Left ventricle myocardium superior (tissue), 1 donor: ENCODE results near the gene TEX11. TPM values are rescaled to one million over a fixed set of nuclear protein-coding genes. Genes with fewer than 3 reads are reported as not detected.
"Not testable (repeated sequence)": the region's sequence is repeated elsewhere in the genome, so short reads cannot be mapped to it uniquely, and the experiment has no call there.

Experiments
- ATAC-seq: fragments of 200-7000 bp; cut with Tn5 transposase; one replicate; pipeline ENCODE4 v1.9.1; 2020; ENCODE audit warnings: mild to moderate bottlenecking, moderate library complexity
- DNase-seq: peaks from one replicate; pipeline ENCODE4 v3.0.0-alpha.2; 2020
- intact Hi-C: fragments of 100-400 bp; cut with micrococcal nuclease; formaldehyde crosslinking; loops from one replicate; pipeline ENCODE4 v1.11.0; 2022
- total RNA-seq: library from RNA; stranded (reverse); fragmentation: NEBNext Ultra II Directional; extraction: Animal tissue kit (Norgen Biotek cat#: 25700); gene quantifications from one replicate; pipeline ENCODE4 v1.2.1, GENCODE V29; 2021
- donor health status: DM: no; HTN: yes; CAD: no; lungs with severe emphysema.

TEX11 gene
- total RNA-seq, 1 donor from 2014 or later = not detected

DNA sequence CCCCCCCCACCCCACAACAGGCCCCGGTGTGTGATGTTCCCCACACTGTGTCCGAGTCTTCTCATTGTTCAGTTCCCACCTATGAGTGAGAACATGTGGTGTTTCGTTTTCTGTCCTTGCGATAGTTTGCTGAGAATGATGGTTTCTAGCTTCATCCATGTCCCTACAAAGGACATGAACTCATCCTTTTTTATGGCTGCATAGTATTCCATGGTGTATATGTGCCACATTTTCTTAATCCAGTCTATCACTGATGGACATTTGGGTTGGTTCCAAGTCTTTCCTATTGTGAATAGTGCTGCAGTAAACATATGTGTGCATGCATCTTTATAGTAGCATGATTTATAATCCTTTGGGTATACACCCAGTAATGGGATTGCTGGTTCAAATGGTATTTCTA lies 393.2 kb downstream of the TEX11 start:
- DNase-seq, ATAC-seq: not testable (repeated sequence)

DNA sequence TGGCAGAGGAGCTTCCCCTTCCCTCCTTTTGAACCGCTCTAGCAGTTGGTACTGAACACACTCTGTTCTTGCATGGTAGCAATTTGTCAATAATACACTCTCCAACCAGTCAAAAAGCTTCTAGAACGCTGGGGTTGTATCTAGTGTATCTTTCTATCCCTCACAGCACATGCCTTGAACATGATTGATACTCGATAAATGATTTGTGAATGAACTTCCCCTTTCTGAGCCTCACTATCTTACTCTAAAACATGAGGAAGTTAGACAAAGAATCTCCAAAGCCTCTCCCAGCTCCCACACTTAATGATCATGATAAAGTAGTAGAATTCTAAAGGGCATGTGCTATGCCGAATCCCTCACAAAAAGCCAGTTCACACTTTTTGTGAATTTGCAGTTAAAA lies 399.4 kb downstream of the TEX11 start:
- intact Hi-C loops = no loop called here
- DNase-seq (no peak), ATAC-seq (no peak)

More for the DNA sequence above, 393.2 kb downstream of the TEX11 start:
- intact Hi-C loops = not testable (repeated sequence)

DNA sequence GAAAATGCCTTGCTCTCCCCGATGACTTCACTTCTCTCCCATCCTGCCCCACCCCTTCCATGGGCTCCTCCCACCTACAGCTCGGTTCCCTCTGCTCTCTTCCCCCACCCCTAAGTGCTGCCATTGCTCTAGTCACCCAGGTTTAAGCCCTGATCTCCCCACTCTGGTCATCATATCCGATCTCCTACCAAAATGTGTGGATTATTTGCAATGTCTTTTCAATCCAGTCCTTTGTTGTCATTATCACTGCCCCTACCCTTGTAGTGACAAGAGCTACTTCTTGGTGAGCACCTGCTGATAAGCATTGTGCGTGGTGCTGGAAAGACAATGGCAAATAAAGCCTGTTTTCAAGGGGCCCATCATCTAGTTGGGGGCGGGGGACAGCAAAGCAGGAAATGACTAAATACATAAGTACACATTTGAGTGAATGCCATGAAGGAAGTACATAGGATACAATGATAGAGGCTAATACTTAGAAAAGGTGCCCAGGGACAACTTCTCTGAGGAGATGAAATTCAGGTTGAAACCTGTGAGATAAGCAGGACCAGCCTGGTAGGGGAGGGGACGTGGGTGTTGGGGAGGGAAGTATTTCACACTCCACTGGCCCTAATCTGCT lies 400.1 kb downstream of the TEX11 start:
- intact Hi-C loops = no loop called here
- no peak for ATAC-seq
- no peak for DNase-seq

DNA sequence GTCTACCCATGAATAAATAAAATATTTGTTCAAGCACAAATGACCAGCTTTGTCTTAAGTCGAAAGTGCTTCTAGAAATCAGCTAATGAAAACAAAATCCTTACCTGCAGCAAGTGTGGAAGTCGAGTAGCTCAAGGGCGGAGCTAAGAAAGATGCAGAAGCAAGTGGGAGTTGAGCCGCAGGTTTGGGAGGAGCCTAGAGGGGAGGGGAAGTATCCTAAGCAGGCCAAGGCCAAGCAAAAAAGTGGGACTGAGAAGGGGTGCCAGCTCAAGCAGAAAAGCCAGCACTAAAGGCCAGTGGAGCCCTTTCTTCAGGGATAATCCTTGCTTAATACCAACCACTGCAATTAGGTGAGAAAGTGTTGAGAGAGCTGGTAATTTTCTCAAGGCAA lies 403.1 kb downstream of the TEX11 start:
- DNase-seq (no peak), ATAC-seq (no peak)
- intact Hi-C loops = no loop called here

DNA sequence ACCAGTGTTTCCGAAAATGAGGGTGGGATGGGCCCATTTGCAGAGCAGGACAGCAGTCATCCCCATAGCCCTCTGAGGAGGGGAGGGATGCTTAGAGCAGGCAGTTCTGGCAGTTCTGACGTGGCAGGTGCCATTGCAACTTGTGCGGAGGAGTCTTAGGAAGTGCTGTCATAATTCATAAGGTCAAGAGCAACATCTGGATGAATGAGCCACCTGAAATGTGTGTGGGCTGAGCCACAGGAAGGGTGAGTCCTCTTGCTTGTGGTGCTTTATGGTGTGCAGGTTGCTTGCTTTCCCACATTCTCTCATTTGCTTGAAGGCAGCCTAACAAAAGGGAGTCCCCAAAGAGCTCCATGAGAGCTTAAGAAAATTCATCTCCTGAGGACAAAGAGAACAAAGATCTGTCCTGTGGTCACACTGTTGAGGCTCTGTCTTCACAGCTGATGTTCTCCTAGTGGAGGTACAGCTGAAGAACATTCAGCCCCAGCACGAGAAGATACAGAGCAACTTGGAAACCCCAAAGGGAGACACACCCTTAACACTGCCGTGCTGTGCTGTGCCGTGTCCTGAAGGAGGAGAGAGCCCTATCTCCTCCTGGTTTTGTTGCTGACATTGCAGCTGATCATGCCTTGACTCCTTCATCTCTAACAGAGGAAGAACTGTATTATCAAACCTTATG lies 403.6 kb downstream of the TEX11 start:
- intact Hi-C loops = no loop called here
- DNase-seq = no peak
- ATAC-seq = no peak

DNA sequence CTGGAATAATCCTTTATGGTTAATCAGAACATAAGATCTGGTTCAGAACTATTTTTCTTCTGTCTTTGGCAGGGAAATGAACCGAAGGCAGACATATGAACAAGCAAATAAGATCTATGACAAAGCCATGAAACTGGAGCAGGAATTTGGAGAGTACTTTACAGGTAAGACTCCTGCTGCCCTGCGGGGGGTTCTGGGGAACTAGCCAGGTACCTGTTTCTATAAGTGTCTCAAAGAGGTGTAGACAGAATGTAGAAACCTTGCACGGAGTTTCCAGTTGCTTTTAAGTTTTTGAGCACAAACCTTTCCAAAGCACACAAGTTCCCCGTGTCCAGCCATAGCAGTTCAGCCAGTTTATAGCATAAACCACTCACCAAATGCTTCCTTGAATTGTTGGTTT lies 407.7 kb downstream of the TEX11 start:
- no peak for DNase-seq
- intact Hi-C loops = no loop called here
- no peak for ATAC-seq

DNA sequence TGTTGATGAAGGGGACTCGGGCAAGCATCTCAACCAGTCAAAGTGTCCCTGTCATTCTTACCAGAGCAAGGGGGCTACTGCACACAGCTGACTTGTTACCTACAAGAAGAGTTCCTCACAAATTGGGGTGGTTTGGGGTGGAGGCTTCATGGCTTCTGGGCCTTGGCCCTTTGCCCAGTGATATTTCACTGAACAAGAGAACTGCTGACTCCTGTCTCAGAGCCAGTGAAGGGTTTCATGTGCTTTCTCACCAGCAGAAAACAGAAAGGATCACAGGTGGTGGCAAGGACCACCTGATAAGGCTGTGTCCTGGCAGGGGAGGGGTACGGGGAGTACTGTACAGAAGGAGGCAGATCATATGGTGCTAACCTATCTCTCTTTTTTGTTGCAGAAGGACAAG lies 410.4 kb downstream of the TEX11 start:
- no peak for ATAC-seq
- intact Hi-C loops = no loop called here
- DNase-seq = no peak

DNA sequence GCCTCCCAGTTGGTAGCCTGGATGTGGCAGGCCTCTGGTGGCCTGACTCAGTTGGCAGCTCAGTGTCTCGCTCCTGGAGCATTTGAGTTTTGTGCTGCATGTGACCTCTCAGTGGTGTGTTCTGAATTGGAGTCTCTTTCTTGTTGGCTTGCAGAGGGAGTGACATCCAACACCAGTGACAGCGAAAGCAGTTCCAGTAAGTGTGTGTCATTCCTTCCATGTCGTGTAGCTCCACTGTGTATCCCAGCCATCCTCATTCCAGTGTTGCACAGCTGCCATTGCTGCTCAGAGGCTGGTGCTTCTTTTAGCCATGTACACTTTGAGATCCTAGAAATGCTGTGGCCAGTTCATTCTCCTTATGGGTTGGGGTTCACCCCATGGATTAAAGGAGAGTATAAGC lies 411.5 kb downstream of the TEX11 start:
- ATAC-seq (peak; percentile 43), DNase-seq (no peak)
- intact Hi-C loops = no loop called here

DNA sequence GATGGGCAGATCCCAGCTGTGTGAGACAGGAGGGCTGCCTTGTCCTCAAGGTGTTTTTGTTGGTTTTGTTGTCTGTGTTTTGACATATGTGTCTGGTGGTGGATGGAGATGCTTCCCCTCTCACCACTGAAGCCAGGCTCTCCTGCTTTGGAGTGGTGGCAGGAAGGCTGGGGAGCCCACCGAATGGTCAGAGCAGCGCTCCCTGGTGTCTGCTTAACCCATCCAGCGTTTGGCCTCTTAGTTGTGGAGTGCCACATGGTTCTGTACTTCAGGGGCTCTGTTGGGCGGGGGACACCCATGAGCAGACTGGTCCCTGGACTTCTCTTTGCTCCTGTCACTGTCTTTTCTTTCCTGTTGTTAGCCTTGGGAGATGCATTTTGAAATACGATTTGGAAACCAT lies 412.0 kb downstream of the TEX11 start:
- DNase-seq (no peak), ATAC-seq (no peak)
- intact Hi-C loops = no loop called here

DNA sequence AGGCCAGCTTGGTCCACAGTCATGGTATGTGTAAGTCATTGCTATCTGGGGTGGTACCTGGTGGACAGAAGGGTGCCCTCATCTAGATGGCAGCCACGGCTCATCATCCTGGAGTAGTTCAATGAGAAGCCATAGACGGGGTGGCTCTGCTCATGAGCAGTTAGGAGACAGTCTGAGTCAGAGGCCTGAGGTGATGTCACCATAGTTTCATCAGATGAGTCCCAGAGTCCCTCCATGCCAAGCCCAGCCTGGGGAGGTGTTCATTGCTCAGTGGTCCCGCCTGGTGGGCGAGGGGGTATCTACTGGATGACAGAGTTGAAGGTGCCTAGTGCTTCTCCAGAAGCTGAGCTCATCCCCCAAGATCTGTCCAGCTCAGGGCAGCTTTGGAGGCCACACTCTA lies 414.1 kb downstream of the TEX11 start:
- DNase-seq (no peak), ATAC-seq (no peak)
- intact Hi-C loops = no loop called here

DNA sequence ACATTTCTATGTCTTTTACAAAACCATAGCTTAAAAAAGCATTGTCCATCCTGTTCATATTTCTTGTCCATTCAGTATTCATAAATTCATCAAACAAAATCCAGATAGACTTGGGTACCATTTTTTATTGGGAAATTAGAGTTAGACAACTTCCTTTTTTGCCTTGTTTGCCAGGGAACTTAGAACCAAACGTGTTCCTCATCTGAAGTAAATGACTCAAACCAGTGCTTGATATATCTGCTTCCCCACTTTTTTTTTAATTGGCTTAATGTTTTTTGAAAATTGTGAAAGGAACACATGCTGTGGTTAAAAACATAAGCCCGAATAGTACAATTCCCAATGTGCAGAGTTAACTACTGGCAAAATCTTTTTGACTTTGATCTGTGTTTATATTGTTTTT lies 419.7 kb downstream of the TEX11 start:
- no peak for ATAC-seq
- intact Hi-C loops = no loop called here
- no peak for DNase-seq

DNA sequence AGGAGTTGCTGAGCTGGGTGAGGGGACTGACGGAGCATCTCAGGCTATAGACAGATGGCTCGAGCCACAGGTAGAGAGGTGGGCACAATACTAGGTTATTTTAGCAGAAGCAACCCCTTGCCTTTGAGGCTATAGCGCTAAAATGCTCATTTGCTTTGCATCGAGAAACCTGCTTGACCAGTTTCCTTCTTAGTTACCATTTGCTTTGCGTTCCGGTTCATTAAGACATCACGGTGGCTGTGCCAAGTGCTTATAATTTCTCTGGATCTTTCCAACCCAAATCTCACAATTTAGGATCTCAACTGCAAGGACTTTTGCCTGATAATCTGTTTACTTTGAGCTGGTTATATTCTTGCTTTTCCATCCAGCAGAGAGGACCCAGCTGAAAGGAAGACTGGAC lies 423.0 kb downstream of the TEX11 start:
- ATAC-seq (no peak), DNase-seq (no peak)
- intact Hi-C loops = no loop called here

DNA sequence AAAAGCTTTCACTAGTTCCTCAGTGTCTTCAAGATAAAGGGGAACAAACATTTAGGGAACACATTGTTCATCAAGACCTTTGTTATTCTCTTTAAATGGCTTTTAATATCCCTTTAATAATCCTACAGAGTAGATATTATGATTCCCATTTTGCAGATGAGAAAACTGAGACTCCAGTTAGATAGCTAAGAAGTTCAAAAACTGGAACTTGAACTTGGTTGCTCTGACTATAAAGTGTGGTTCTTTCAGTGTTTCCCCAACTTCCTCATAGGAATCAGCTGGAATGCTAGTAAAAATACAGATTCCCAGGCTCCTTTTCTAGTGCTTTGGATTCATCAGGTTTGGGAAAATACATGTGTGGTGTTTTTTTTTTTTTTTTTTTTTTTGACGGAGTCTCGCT lies 426.2 kb downstream of the TEX11 start:
- DNase-seq (no peak), ATAC-seq (no peak)
- intact Hi-C loops = no loop called here

DNA sequence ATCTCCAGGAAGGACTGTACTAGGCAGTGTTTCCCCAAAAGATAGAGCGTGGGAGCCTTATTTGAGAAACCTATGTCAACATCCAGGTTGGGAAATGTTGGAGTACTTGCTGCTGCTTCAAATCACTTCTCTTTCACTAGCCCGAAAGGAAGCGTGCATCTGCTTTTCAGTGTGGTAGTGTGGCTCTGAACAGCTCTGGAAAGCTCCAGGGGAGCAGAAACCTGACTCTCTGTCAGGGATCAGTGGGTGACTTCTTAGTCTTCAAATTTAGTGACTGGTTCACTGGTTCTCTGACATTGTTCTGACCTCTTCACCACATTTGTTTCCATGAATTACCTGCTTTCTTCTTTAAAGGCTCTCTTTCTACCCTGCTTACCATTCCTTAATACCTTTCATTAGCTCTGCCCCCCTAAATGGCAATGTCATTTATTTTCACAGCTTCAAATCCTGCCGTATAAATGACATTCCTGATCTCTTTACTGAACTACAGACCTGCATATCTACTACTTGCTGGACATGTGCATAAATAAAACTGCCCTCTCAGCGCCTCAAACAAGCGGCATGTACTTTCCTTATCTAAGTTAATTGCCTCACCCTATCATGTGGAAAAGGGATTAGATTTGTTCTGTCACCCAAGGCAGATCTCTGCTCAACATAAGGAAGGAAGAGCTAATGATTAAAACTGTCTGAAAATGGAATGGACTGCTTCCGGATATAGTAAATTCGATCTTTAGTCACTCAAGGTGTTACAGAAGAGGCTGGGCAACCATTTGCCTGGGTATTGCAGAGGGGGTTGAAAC lies 426.8 kb downstream of the TEX11 start:
- intact Hi-C loops = no loop called here
- DNase-seq (no peak), ATAC-seq (peak; percentile 13)

DNA sequence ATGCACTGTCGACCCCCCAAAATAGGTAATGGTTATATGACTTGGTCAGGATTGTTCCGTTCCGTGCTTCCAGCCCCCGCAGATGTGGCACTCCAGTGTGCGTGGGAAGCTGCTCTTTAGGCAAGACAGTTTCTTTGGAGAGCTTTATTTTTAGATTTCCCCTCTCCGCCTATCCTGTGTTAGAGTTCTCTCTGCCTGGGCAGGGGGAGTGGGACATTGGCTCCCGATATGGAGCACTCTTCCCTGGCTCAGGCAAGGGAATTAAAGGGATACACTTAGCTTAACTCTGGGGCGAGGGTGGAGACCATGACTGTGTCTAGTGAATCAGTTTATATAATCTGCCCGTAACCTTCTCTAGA lies 427.9 kb downstream of the TEX11 start:
- DNase-seq = peak; percentile 46
- ATAC-seq = peak; percentile 91
- intact Hi-C loops = no loop called here

DNA sequence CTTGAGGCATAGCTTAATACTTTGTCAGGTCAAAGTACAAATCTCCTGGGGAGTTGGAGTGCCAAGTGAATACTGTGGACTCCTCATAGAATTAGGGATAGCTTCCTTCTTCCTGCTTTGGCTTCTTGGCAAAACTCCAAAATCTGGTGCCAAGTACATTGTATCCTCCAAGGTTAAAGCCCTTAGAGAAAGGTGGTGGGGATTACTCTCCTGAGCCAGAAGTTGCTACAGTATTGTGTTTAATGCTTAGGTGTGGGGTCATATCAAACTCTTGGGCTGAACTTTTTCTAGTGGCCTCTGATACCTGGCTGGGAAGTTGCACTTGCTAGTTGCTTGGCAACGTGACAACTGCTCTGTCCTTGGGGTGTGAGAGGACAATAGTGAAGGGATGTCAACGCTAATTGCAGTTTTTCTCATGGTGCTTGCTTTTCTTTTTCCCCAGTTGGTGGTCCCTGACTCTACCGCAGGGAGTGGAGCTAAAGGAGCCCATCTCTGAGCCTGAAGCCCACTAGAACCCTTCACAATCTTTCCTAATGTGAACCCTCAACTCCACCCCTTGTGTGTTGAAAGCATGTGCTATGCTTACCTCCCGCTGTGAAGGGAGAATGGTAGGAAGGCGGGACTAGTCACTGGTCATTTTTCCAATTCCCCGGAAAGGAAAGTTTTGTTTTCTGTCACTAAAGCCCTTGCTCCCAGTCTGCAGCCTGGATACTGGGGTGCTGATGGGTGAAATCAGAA lies 428.4 kb downstream of the TEX11 start:
- peak; percentile 23 for DNase-seq
- intact Hi-C loops = no loop called here
- peak; percentile 61 for ATAC-seq

DNA sequence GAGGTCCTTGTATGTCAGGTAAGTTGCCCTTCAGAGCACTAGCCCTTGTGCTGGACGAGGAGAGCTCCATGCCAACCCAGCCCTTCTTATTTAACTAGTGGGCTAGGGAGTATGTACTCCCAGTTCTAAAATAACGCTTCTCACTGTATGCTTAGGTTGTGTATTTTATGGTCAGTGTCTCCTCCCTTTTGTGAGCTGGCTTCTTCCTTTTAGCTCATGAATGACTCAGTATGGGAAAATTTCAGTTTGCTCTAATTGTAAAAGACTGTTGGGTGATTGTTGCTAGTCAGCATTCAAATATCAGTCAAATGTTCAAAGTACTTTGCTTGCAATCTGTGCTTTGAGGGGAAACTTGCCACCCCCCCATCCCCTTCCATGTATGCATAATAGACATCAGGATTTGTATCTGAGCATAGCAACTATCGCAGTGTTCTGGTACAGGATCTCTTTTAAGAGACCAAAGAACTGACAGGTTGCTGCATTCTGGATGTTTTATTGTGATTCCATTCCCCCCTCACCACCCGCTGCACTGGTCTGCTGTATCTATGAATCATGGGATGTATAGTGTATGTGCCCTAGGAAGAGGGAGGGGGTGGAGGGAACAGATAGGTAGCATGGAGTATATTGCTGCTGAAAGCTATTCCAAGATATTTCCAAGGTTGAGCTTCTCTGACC lies 429.1 kb downstream of the TEX11 start:
- intact Hi-C loops = no loop called here
- DNase-seq (no peak), ATAC-seq (peak; percentile 3)
